HG03457 (cell line): ENCODE data around the gene ZCCHC7.
"Not testable (repeated sequence)": the region's sequence is repeated elsewhere in the genome, so short reads cannot be mapped to it uniquely, and the experiment has no call there.

Source experiments
- ATAC-seq: cut with Tn5 transposase; IDR thresholded peaks from one replicate; pipeline ENCODE4 v1.9.1; 2021; ENCODE audit warnings: moderate number of reproducible peaks; ENCODE audit not compliant: unreplicated experiment

ZCCHC7 gene

DNA sequence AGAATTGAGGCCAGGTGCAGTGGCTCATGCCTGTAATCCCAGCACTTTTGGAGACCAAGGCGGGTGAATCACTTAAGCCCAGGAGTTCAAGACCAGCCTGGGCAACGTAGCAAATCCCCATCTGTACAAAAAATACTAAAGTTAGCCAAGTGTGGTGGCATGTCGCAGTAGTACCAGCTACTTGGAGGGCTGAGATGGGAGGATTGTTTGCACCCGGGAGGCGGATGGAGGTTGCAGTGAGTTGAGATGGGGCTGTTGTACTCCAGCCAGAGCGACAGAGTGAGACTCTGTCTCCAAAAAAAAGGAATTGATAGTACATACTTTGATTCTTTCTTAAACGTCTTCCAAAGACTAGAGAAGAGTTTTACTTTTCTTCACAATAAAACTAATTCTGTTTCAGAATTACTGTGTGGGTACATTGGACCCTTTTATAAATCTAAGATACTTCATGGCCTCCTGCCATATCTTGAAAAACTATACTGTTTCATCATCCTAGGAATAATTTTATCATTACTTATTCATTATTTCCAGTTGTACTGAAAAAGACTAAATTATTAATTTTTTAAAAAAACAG is 170.1 kb downstream of the ZCCHC7 start:
- no peak for ATAC-seq

DNA sequence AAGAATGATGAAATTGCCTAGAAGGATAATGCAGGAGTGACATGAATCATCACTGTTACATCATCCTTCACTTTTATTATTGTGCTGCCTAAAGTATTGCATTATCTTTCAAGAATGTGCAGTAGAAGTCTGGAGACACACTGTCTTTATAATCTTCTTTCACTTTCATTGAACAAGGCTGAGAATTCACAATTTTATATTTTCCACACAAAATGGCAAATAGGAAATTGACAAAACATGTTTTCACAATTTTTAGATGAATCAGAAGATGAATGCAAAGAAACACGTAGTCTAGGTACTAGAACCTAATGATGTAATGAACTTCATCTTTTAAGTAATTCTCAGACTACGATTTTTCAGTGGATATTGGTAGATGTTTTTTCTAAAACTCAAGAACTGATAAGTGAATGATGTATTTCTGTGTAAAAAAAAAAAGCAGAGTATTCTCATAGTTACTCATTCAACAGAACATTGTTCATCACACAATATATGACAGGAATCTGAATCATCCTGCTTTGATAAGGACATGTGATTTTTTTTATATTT is 170.6 kb downstream of the ZCCHC7 start:
- no peak for ATAC-seq

DNA sequence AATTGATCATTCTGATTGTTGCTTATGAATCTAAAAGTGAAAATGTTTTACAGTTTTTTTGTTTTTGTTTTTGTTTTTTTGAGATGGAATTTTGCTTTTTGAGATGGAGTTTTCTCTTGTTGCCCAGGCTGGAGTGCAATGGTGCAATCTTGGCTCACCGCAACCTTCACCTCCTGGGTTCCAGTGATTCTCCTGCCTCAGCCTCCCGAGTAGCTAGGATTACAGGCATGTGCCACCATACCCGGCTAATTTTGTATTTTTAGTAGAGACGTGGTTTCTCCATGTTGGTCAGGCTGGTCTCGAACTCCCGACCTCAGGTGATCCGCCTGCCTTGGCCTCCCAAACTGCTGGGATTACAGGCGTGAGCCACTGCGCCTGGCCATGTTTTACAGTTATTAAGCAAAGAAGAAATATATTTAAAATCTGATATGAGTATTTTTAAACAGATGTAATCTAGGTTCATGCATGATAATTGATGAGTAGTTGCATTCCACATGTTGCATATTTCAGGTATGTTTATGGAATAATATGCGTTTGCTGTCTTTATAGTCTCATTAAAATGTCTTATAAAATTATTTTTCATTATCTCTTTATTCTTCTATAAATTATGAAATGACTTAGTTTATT is 171.4 kb downstream of the ZCCHC7 start:
- not testable (repeated sequence) for ATAC-seq

DNA sequence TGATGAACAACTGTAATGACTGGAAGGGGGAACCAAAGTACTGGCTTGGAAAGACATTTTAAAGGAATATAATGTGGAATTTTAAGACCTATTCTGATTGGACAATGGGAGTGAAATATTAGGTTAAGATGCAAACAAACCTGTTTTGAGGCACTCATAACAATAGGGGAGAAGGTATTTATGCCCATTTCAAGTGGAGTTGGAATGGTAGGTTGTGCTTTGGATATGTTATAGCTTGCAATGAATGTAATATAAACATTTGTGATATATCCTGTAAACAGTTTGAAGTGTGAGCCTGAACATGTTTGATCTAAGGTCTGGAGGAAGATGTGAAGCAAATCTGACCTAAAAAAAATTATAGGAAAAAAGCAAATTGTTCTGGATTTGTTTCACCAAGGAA is 172.5 kb downstream of the ZCCHC7 start:
- ATAC-seq = no peak

DNA sequence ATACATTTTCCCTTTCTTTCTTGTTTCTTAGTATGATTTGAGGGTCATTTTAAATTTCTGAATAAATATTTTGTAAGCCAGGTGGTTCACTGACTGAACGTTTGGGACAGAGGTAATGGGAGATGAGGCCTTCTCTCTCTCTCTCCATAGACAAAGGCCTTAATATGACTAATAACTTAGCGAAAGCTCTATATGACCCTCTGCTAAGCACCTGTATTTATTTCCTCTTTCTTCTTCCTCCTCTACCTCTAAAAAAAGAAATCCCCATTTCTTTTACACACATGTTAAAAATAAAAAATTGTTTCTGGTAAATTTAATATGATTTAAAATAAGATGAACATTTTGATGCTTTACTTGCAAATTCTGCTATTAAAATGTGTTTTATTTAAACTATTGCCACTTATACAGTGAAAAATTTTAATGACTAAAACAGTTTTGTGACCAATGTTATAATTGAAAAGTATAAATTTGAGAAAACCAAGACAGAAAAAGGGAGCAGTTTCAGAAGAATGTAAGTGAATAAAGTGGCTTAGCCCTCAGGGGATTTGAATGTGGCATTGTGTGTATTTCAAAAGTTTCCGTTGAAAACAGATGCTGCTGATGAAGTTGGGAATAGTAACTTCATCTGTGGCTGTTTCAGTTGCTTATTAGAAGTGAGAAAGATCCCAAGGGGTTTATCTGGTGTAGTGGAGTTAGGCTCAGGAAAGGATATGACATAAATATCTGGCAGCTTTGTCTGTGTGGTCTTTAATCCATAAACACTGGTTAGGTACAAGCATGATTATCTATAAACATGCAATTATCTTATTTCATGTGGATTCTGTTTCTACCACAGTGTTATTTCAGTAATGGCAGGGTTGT is 173.5 kb downstream of the ZCCHC7 start:
- ATAC-seq = no peak

DNA sequence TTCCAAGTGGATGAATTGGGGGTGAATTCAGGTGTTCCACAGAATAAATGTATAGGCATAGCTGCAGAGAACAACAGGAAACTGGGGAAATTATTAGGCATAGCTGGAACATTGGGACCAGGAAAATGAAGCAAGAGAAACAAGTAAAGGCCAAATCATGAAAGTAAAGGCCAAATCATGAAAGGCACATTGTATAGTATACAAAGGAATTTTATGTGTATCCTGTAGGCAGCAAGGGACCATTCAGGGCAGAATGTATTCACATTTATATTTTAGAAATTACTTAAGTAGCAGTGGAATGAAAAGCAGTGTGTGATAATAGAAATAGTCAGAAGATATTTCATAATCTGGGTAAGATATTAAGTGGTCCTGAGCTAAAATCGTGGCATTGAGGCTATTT is 174.8 kb downstream of the ZCCHC7 start:
- no peak for ATAC-seq

DNA sequence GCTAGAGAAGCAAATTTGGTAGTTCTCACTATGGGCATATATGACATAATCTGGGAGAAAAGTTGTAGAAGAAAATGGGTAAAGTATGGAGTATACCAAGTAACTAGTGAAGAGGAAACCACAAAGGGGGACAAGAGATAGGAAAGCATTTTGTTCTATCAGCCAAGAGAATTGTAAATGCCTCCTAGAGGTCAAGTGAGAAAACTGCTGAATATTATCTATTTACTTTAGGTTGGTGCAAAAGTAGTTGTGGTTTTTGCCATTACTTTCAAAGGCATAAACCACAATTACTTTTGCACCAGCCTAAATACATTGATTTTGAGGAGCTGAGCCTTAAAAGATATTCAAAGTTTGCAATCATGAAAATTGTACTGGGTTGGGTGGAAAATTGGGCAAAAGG is 175.4 kb downstream of the ZCCHC7 start:
- no peak for ATAC-seq

DNA sequence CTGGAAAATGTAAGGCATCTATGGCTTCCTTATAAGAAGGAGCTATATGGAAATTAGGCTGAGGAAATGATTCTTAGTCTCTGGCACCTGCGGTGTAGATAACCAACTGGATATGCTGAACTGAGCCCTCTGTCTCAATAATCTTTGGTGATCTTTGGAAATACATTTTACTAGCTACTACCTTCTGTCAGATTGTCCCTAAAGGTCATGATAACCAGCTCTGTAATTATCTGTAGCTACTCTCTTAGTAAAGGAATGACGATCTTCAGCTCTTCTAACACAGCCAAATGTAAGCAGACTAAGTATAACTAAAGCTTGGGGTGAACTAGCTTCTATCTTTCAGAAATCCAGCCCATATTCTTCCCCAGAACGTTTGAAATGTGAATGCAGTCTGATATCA is 177.2 kb downstream of the ZCCHC7 start:
- ATAC-seq = no peak

DNA sequence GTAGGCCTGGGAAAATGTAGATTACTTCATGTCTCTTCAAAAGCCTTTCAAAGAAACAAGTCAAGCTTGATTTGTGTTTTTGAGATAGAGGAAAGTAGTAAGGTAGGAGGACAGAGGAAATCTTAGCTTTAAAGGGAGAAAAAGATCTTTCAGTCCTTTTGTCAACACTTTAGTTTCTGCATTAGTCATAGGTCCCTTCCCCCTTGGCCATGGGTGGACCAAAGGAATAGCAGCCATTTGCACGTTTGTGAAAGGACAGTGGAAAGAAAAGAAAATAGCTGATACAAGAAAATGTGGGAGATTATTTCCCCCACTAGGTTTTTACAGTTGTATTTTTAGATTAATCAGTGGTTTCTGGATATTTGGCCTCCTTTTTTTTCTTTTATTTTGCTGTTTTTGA is 180.2 kb downstream of the ZCCHC7 start:
- no peak for ATAC-seq

DNA sequence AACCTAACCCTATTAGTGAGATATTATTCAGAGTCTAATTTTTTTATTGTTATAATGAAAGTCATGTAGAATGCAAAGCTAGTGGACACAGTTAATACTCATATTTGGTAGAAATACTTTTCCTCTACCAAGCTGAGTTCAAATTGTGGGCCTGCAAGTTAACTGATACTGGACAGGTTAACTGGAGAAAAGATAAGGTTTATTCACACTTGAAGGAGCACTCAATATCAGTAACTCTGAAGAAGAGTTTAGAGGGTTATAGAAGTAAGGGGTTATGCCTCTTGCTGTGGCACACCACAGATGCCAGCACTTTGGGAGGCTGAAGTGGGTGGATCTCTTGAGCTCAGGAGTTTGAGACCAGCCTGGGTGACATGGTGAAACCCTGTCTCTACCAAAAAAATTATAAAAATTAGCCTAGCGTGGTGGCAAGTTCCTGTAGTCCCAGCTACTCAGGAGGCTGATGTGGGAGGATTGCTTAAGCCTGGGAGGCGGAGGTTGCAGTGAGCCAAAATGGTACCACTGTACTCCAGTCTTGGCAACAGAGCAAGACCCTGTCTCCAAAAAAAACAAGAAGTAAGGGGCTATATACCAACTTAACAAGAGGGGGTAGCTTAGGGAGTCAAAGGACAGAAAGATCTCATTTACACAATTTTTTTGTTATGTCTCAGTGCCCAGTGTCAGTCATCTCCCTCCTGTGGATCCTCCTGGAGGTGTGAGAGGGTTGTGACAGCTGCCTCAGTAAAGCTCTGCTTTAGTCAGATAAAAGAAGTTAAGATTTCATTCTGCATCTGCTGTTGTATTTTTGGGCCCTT is 180.9 kb downstream of the ZCCHC7 start:
- no peak for ATAC-seq

DNA sequence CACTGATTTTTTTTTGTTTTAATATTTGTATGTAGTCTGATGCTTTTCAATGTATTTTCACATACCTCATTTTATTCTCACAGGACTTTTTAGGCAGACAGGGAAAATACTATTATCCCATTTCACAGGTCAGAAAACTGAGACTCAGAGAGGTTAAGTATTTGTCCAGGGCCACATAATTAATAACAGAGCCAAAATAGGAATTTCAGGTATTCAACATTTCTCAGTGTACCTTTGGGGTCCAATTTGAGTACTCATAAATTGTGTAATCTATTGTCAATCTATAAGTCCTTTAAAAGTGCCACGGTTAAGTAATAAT is 181.4 kb downstream of the ZCCHC7 start:
- ATAC-seq = no peak

DNA sequence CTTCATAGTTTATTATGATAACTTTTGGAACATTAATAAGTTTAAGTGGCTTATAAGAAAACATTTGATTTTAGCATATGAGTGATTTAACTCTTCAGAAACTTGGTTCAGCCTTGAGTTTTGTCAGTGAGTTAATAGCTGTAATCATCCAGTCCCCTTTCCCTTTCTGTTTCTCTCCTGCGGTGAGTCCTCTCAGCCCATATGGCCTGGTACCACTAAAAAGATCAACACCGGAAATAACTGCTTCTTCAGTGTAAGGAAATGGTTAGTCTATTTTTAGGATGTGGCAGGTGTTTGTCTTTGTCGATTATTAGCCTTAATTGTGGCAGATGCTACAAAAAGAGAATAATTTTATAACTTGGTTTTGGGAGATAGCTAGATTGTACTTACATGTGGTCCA is 181.9 kb downstream of the ZCCHC7 start:
- peak; percentile 71 for ATAC-seq

DNA sequence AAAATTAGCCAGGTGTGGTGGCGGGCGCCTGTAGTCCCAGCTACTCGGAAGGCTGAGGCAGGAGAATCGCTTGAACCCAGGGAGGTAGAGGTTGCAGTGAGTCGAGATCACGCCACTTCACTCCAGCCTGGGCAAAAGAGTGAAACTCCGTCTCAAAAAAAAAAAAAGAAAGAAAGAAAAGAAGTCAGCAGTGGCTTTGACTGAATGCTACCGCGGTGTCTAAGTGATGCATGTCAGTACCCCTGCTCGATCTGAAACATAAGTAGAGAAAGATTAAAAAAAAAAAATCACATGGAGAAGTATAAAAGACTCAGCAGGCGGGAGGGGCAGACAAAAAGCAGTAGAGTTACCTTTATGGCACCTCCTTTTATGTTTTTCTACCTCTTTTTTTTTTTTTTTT is 182.9 kb downstream of the ZCCHC7 start:
- ATAC-seq = not testable (repeated sequence)

DNA sequence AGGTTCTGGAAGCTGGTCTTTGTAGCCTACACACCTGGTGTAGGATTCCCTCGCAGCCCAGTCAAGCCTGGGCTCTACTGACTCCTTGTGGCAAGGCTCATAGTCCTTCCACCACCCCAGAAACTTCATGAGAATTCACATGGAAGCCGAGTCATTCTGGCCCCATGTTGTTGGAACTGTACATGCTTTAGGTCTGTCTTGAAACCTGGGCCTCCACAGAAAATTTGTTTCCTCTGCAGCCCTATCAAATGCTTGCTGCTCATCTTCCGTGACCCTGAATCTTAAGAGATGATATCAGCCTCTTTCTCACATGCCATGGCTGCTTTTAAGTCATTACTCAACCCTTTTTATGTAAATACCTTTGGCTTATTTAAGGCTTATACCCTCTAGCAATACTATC is 188.8 kb downstream of the ZCCHC7 start:
- no peak for ATAC-seq

DNA sequence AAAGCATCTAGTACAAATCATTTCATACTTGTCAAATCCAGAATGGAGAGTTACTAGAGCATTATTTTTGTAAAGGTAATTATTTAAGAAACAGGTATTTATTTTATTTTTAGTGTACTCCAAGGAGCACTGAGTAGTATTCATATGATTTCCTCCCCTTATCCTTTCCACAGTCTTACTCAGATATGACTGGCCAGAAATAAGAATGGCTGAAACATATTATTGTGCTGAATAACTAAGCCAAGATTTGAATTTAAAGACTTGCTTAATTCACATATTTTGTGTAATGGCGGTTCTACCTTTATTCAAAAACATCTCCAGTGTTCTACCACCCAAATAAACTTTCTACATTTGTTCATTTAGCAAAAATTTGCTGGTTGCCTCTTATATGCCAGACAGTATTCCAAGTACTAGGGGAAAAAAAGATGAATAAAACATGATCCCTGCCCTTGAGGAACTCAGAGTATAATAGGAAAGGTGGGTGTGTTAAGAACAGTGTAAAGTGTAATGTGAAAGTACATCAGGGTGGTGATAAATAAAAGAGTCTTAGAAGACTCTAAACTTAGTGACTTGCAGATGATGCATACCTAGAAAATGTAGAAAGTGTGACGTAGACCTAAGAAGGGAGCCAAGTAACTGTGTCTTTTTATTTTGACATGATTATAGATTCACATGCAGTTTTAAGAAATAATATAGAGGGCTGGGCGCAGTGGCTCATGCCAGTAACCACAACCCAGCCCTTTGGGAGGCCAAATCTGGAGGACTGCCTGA is 191.7 kb downstream of the ZCCHC7 start:
- no peak for ATAC-seq

DNA sequence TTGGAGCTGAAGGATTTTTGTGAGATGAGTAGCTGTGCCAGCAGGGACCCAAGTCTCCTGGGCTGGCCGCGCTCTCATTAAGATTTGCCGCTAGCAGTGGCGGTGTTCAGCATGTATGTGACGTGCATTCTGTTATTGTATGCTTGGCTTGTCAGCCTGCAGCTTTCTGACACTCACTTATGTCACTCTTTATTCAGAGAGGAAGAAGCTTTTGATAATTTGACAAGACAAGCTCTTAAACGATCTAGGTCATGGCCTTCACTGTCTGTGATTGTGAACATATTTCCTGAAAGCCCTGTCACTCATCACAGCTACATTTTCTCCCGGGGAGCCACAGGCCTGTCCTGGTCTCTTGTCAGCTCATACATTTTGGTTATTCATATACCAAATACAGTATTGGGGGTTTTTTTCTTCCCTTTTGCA is 203.9 kb downstream of the ZCCHC7 start:
- no peak for ATAC-seq

DNA sequence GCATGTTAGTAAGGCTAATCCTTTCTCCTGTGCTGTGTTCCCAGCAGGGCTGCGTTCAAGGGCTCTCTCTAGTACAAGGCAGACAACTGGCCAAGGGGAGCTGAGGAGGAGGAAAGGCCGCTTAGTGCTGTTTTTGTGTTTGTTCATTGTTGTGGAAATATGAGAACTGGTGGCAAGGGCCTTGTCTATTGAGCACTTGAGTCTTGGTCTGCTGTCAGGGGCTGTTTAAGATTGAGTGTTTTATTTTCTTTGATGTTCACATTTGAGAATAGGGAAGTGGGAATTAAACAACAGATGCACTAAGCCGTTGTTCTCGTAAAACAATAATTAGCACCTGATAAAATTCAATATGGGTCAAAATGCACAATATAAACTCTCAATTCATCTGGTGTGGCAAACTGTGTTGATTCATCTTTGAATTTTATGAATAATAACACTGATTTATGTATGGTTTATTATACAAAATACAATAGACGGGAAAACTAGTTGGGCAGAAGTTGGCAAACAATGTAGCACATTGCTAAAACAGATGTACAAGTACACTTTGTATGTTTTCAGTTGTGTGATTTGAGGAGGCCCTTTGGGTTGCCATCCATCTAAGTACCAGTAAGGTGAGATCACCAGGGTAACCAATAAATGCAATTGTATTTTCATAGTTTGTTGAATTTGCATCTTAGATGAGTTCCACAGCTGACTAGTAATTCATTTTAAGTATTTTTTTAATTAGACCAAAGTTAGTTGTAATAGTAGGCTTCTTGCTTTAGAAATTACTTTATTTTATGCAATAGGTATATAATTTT is 204.5 kb downstream of the ZCCHC7 start:
- no peak for ATAC-seq

DNA sequence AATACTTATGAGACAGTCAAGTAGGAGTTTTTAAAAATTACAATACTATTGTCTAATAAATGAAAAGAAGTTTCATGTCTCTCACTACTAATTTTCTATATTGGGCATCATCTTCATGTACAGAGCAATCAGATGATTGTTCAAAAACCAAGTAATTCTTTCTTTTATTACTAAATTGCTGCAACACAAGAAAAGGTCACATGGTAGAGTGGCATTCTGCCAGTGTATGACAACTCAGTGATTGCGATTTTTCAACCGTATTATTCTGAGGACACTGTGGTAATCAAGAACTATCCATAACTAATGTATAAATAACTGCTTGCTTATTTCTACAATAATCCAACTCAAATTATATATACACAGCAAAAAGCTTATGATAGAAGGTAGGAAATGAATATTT is 205.4 kb downstream of the ZCCHC7 start:
- ATAC-seq = no peak

DNA sequence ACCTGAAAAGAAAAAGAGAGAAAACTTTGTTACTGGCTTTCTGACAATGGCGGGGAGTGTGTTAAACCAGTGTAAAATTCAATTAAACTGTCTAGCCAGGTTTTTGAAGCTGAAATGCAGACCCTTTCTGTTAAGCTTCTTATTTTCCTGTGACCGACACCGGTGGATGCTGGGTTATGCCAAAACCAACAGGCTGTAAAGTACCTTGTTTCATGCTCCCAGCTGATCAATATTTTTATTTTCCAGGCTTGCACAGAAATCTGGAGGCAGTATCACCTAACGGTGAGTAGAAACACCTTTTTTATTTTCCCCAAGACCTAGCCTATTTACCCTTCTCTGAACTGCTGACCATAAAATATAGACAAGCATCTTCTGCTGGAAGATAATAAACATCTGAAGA is 207.2 kb downstream of the ZCCHC7 start:
- ATAC-seq = no peak
